Midbrain (tissue), 1 donor: Measurements from ENCODE around the gene VPS35L.

Experiments
- DNase-seq: peaks from one replicate; lab custom pipeline; 2025; lab: John Stamatoyannopoulos, UW

Gene VPS35L

GRCh38 chr16:19694989-19695388 lies 139.5 kb downstream of the VPS35L start:
- no peak for DNase-seq

- no peak for DNase-seq
Measured at GRCh38 chr16:19696328-19696727, 140.8 kb downstream of the VPS35L start.

GRCh38 chr16:19696961-19697360 lies 141.5 kb downstream of the VPS35L start:
- DNase-seq, result no peak

- DNase-seq, result no peak
Measured at GRCh38 chr16:19697756-19698318, 142.3 kb downstream of the VPS35L start.

- DNase-seq, result no peak
Measured at GRCh38 chr16:19698480-19699465, 143.3 kb downstream of the VPS35L start.

- DNase-seq, result no peak
Measured at GRCh38 chr16:19699472-19699871, 144.0 kb downstream of the VPS35L start.

GRCh38 chr16:19700319-19700781 lies 144.8 kb downstream of the VPS35L start:
- DNase-seq, result no peak

GRCh38 chr16:19701091-19701490 lies 145.6 kb downstream of the VPS35L start:
- no peak for DNase-seq

- DNase-seq, result no peak
Measured at GRCh38 chr16:19703172-19703889, 147.8 kb downstream of the VPS35L start.

- no peak for DNase-seq
Measured at GRCh38 chr16:19704321-19705145, 149.0 kb downstream of the VPS35L start.

GRCh38 chr16:19705146-19705501 lies 149.6 kb downstream of the VPS35L start:
- no peak for DNase-seq

GRCh38 chr16:19705843-19706242 lies 150.3 kb downstream of the VPS35L start:
- DNase-seq, result no peak

- no peak for DNase-seq
Measured at GRCh38 chr16:19706846-19707245, 151.3 kb downstream of the VPS35L start.

GRCh38 chr16:19707569-19708295 lies 152.2 kb downstream of the VPS35L start:
- no peak for DNase-seq

- no peak for DNase-seq
Measured at GRCh38 chr16:19708296-19709205, 153.0 kb downstream of the VPS35L start.

- DNase-seq, result no peak
Measured at GRCh38 chr16:19709381-19710136, 154.1 kb downstream of the VPS35L start.

- DNase-seq, result no peak
Measured at GRCh38 chr16:19710191-19710908, 154.8 kb downstream of the VPS35L start.

GRCh38 chr16:19710991-19711545 lies 155.6 kb downstream of the VPS35L start:
- DNase-seq, result no peak
